Smooth muscle cell (in vitro differentiated cells): ENCODE measurements around the gene BCKDHA. TPM values are rescaled to one million over a fixed set of nuclear protein-coding genes. Genes with fewer than 3 reads are reported as not detected.
"Not testable (repeated sequence)": the region's sequence is repeated elsewhere in the genome, so short reads cannot be mapped to it uniquely, and the experiment has no call there.

ENCODE experiments used
- DNase-seq: peaks from one replicate; lab custom pipeline; 2025; ENCODE audit not compliant: unreplicated experiment; lab: John Stamatoyannopoulos, UW
- H2AFZ ChIP-seq: fragments of 200-600 bp; sonication (generic); 2 replicates; pipeline ENCODE4 v1.6.0; 2016; ENCODE audit warnings: antibody characterized with exemption, low read depth, mild to moderate bottlenecking
- H3F3A ChIP-seq: fragments of 200-600 bp; sonication (generic); 2 replicates; pipeline ENCODE4 v1.6.0; 2017; ENCODE audit warnings: antibody characterized with exemption, low read depth
- H3K27ac ChIP-seq: fragments of 200-600 bp; sonication (generic); 2 replicates; pipeline ENCODE4 v1.5.1; 2016; ENCODE audit warnings: low read depth, mild to moderate bottlenecking
- H3K27me3 ChIP-seq: fragments of 200-600 bp; sonication (generic); 2 replicates; pipeline ENCODE4 v1.6.1; 2016; ENCODE audit warnings: low read depth, mild to moderate bottlenecking
- H3K36me3 ChIP-seq: fragments of 200-600 bp; sonication (generic); 2 replicates; pipeline ENCODE4 v1.5.1; 2016; ENCODE audit warnings: low read depth
- H3K4me1 ChIP-seq: fragments of 200-600 bp; sonication (generic); 2 replicates; pipeline ENCODE4 v1.5.1; 2016; ENCODE audit warnings: low read depth
- H3K4me2 ChIP-seq: fragments of 200-600 bp; sonication (generic); 2 replicates; pipeline ENCODE4 v1.6.0; 2016; ENCODE audit warnings: mild to moderate bottlenecking
- H3K4me3 ChIP-seq: fragments of 200-600 bp; sonication (generic); 2 replicates; pipeline ENCODE4 v1.5.1; 2016; ENCODE audit warnings: mild to moderate bottlenecking
- H3K79me2 ChIP-seq: fragments of 200-600 bp; sonication (generic); 2 replicates; pipeline ENCODE4 v1.6.0; 2016; ENCODE audit warnings: low read depth, mild to moderate bottlenecking
- H3K9ac ChIP-seq: fragments of 200-600 bp; sonication (generic); 2 replicates; pipeline ENCODE4 v1.6.0; 2016; ENCODE audit warnings: low read depth
- H3K9me3 ChIP-seq: fragments of 200-600 bp; sonication (generic); replicated peaks from 2 replicates; pipeline ENCODE4 v1.5.1; 2016; ENCODE audit warnings: low read depth
- H4K20me1 ChIP-seq: fragments of 200-600 bp; sonication (generic); 2 replicates; pipeline ENCODE4 v1.6.0; 2016; ENCODE audit warnings: low read depth
- CTCF ChIP-seq: fragments of 200-600 bp; sonication (generic); IDR thresholded peaks from 2 replicates; pipeline ENCODE4 v1.5.1; 2017; ENCODE audit warnings: borderline replicate concordance, mild to moderate bottlenecking, antibody characterized with exemption; ENCODE audit not compliant: insufficient read depth, poor library complexity, severe bottlenecking
- WGBS: methylation state at CpG from one replicate; pipeline ENCODE4 v1.1.7; 2016; ENCODE audit warnings: low lambda C conversion rate; 5-methylcytosine and 5-hydroxymethylcytosine counted together
- polyA plus RNA-seq: library from polyadenylated mRNA; unstranded; fragments of >200 nt; fragmentation: Nextera tagmentation; extraction: Ambion mirVana; gene quantifications from 2 replicates; pipeline ENCODE4 v1.2.1, GENCODE V29; 2016
- total RNA-seq: library from RNA; depleted of rRNA; stranded (reverse); fragments of >200 nt; gene quantifications from 2 replicates; pipeline ENCODE4 v1.2.3, GENCODE V29; 2014

BCKDHA gene
- total and polyA plus RNA-seq, 2 experiments from 2014 or later = 24.6 to 53.9 TPM

DNA sequence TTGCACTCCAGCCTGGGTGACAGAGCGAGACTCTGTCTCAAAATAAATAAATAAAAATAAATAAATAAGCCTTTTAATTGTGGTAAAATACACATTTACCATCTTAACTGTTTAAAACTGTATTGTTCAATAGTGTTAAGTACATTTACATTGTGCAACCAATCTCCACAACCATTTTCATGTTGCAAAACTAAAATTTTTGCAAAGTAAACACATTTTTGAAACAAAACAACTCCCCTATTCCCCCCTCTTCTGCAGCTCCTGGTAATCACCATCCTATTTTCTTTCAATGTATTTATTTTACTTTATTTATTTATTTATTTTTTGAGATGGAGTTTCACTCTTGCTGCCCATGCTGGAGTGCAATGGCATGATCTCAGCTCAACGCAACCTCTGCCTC, 27.8 kb upstream of the BCKDHA start:
- H3K79me2 ChIP-seq = peaks cover 52% of the 10 kb centered on the region
- H3K27ac ChIP-seq = no peak overlapping the region
- TF ChIP-seq CTCF = no peak
- peaks cover 3% of the 10 kb centered on the region for H3F3A ChIP-seq
- H3K4me2 ChIP-seq = no peak overlapping the region
- H3K36me3 ChIP-seq = no peaks in the 10 kb centered on the region
- no peaks in the 10 kb centered on the region for H4K20me1 ChIP-seq
- no peaks in the 10 kb centered on the region for H3K27me3 ChIP-seq
- WGBS = 100% methylated on average over 2 of the region's 2 CpGs
- no peak overlapping the region for H3K9ac ChIP-seq
- H3K4me1 ChIP-seq = peaks cover 2% of the 10 kb centered on the region
- no peak overlapping the region for H2AFZ ChIP-seq
- no peaks in the 10 kb centered on the region for H3K9me3 ChIP-seq
- H3K4me3 ChIP-seq = no peak overlapping the region
- no peak for DNase-seq

DNA sequence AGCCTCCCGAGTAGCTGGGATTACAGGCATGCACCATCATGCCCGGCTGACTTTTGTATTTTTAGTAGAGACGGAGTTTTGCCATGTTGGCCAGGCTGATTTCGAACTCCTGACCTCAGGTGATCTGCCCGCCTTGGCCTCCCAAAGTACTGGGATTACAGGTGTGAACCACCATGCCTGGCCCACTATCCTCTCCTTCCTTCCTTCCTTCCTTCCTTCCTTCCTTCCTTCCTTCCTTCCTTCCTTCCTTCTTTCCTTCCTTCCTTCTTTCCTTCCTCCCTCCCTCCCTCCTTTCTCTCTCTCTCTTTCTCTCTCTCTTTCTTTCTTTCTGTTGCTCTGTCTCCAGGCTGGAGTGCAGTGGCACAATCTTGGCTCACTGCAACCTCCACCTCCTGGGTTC, 26.5 kb upstream of the BCKDHA start:
- not testable (repeated sequence) for H3K27me3 ChIP-seq, H3K27ac ChIP-seq, DNase-seq, H3K4me1 ChIP-seq, H3K4me2 ChIP-seq, H3K9me3 ChIP-seq, H3K4me3 ChIP-seq, H3F3A ChIP-seq, H3K9ac ChIP-seq, H2AFZ ChIP-seq, H3K36me3 ChIP-seq, H4K20me1 ChIP-seq
- WGBS = 98% methylated on average over 5 of the region's 5 CpGs
- H3K79me2 ChIP-seq = peaks cover 40% of the 10 kb centered on the region

GRCh38 chr19:41371541-41371940, 26.1 kb upstream of the BCKDHA start:
- H4K20me1 ChIP-seq = no peaks in the 10 kb centered on the region
- H3K9me3 ChIP-seq = no peaks in the 10 kb centered on the region
- 96% methylated on average over 8 of the region's 8 CpGs for WGBS
- no peak overlapping the region for H3K9ac ChIP-seq
- DNase-seq = no peak
- H3K27ac ChIP-seq = no peak overlapping the region
- no peaks in the 10 kb centered on the region for H3K36me3 ChIP-seq
- no peaks in the 10 kb centered on the region for H3K27me3 ChIP-seq
- no peak overlapping the region for H3K4me3 ChIP-seq
- H2AFZ ChIP-seq = no peak overlapping the region
- H3F3A ChIP-seq = peaks cover 3% of the 10 kb centered on the region
- no peak overlapping the region for H3K4me2 ChIP-seq
- no peak for TF ChIP-seq CTCF
- H3K79me2 ChIP-seq = peaks cover 36% of the 10 kb centered on the region
- no peaks in the 10 kb centered on the region for H3K4me1 ChIP-seq

DNA sequence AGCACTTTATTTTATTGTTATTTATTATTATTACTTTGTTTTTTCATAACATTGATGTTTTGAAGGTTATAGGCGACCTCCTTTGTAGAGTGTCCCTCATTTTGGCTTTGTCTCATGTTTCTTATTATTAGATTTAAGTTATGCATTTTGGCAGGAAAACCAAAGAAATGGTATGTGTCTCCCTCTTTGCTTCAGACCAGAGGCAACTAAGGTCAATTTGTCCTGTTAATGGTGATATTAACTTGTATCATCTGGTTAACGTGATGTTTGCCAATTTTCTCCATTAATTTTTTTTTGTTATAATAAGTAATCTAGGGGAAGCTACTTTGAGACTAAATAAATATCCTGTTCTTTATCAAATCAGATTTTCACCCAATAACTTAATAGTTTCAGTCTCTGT, 25.1 kb upstream of the BCKDHA start:
- peaks cover 3% of the 10 kb centered on the region for H3F3A ChIP-seq
- DNase-seq = no peak
- no peak overlapping the region for H3K4me2 ChIP-seq
- H3K36me3 ChIP-seq = no peaks in the 10 kb centered on the region
- 87% methylated on average over 2 of the region's 2 CpGs for WGBS
- H3K27ac ChIP-seq = no peak overlapping the region
- no peaks in the 10 kb centered on the region for H3K27me3 ChIP-seq
- H3K4me1 ChIP-seq = no peaks in the 10 kb centered on the region
- H3K4me3 ChIP-seq = no peak overlapping the region
- H3K9me3 ChIP-seq = no peaks in the 10 kb centered on the region
- H2AFZ ChIP-seq = no peak overlapping the region
- H3K9ac ChIP-seq = no peak overlapping the region
- H3K79me2 ChIP-seq = peaks cover 32% of the 10 kb centered on the region
- no peaks in the 10 kb centered on the region for H4K20me1 ChIP-seq
- no peak for TF ChIP-seq CTCF
